ENCODE data around the gene CD8B. TPM values are rescaled to one million over a fixed set of nuclear protein-coding genes. Genes with fewer than 3 reads are reported as not detected.

Gene CD8B
- total RNA-seq, 2 donors from 2014 or later, result 5.7 TPM; not detected in 1

DNA sequence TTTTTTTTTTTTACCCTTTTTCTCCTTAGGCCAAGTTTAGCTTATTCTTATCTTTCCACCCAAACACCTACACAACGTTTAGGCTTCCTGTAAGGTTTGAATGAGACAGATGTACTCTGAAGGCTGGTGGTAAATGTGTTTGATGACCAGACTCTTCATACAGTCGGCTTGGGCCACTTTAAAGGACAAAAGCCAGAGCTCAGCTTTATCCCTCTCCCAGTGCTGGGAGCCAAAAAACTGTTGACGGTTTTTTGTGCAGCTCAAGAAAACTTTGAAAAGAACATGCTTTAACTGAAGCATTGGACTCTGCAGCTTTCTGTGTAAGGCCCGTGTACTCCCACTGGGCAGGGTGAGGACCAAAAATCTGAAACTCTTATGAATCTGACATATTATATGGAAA, 86.3 kb downstream of the CD8B start:
- no peaks in the 10 kb centered on the region for H3K27me3 ChIP-seq
- no peak overlapping the region for H3K4me3 ChIP-seq
- no peak for TF ChIP-seq POLR2A (IDR thresholded peaks at IDR 0.05)
- TF ChIP-seq, protein P1, sequence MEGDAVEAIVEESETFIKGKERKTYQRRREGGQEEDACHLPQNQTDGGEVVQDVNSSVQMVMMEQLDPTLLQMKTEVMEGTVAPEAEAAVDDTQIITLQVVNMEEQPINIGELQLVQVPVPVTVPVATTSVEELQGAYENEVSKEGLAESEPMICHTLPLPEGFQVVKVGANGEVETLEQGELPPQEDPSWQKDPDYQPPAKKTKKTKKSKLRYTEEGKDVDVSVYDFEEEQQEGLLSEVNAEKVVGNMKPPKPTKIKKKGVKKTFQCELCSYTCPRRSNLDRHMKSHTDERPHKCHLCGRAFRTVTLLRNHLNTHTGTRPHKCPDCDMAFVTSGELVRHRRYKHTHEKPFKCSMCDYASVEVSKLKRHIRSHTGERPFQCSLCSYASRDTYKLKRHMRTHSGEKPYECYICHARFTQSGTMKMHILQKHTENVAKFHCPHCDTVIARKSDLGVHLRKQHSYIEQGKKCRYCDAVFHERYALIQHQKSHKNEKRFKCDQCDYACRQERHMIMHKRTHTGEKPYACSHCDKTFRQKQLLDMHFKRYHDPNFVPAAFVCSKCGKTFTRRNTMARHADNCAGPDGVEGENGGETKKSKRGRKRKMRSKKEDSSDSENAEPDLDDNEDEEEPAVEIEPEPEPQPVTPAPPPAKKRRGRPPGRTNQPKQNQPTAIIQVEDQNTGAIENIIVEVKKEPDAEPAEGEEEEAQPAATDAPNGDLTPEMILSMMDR (IDR thresholded peaks at IDR 0.05), result no peak
- no peaks in the 10 kb centered on the region for H3K4me1 ChIP-seq
- peaks cover 0 to 10% of the 10 kb centered on the region in 2 donors for H3K36me3 ChIP-seq (replicated peaks in 1 of 2; ENCODE audit: insufficient read depth in 1 of 2, low read depth in 2 of 2)
- intact Hi-C loops (cut with DNase I), result no loop called here
- no peak for DNase-seq
- no peak overlapping the region for H3K27ac ChIP-seq
- 53 to 56% methylated on average over 4 of the region's 4 CpGs for WGBS, 2 donors
- H3K9me3 ChIP-seq, result no peaks in the 10 kb centered on the region
- ATAC-seq, result no peak

DNA sequence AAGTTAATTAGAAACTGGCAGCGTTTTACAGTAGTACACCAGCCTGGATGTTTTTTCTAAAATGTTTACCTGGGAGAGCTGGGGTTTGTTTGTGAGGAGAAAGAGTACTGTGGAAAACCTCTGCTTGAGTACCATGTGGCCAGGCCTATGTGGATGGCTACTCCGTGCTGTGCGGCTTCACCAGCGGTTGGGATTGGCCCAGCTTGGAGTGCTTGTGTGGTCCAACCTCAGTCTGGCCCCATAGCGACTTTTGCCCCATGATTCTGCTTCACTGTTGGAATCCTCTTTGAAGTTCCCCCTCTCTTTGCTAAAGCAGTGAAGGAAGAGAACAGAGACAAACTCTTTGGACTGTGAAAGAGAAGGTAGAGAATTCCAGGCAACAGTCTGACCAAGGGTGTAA, 86.8 kb downstream of the CD8B start:
- H3K4me3 ChIP-seq, result no peak overlapping the region
- ATAC-seq (no peak), DNase-seq (no peak)
- H3K36me3 ChIP-seq (replicated peaks in 1 of 2; ENCODE audit: insufficient read depth in 1 of 2, low read depth in 2 of 2), result peaks cover 0 to 10% of the 10 kb centered on the region in 2 donors
- TF ChIP-seq, protein P1 (IDR thresholded peaks at IDR 0.05), result no peak
- no peak for TF ChIP-seq POLR2A (IDR thresholded peaks at IDR 0.05)
- no peaks in the 10 kb centered on the region for H3K27me3 ChIP-seq
- intact Hi-C loops (cut with DNase I), result no loop called here
- H3K4me1 ChIP-seq, result no peaks in the 10 kb centered on the region
- WGBS, 2 donors, result 72% methylated on average over 5 of the region's 5 CpGs
- no peak overlapping the region for H3K27ac ChIP-seq
- no peaks in the 10 kb centered on the region for H3K9me3 ChIP-seq

DNA sequence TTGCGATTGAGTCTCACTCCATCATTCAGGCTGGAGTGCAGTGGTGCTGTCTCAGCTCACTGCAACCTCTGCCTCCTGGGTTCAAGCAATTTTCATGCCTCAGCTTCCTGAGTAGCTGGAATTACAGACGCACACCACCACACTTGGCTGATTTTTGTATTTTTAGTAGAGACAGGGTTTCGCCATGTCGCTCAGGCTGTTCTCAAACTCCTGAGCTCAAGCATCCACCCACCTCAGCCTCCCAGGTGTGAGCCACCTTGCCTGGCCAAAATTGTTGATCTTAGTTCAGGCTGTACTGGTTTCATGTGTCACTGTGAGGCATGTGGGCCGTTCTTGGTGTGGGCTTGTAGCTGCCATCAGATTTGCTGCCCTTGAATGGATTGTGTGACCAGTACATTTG, 89.1 kb downstream of the CD8B start:
- Histone ChIP-seq H3K4me1 (no peaks in the 10 kb centered on the region), H3K4me3 (no peak overlapping the region), H3K9me3 (no peaks in the 10 kb centered on the region), H3K27me3 (no peaks in the 10 kb centered on the region), H3K27ac (no peak overlapping the region), H3K36me3 (replicated peaks in 1 of 2; ENCODE audit: insufficient read depth in 1 of 2, low read depth in 2 of 2) (peaks cover 0 to 13% of the 10 kb centered on the region in 2 donors)
- TF ChIP-seq POLR2A (IDR thresholded peaks at IDR 0.05), result no peak
- TF ChIP-seq, protein P1 (IDR thresholded peaks at IDR 0.05), result no peak
- DNase-seq (no peak), ATAC-seq (no peak)
- WGBS, 2 donors, result 78 to 89% methylated on average over 5 of the region's 5 CpGs
- intact Hi-C loops (cut with DNase I), result no loop called here

DNA sequence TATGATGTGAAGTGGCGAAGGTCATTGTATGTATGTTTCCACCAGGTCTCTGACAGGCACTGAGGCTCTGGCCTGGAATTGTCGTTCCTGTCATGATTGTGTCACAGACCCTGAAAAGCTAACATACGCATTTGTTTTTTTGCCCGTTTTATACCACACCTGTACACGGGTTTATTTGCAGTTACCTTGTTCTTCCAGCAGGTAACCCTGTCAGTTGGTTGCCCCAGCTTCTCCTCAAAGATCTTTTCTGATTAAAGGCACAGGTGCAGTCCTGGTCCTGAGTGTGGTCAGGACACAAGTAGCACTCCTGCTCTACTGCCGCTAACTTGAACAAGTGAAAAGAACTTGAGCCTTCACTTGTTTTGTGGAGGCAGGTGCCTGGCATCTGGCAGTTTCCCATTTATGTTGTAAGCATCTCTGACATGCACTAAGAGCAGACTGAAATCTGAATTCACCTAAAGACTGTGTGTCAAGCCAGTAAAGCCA, 90.8 kb downstream of the CD8B start:
- DNase-seq, result no peak
- intact Hi-C loops (cut with DNase I), result no loop called here
- WGBS, 2 donors, result 76 to 80% methylated on average over 6 of the region's 6 CpGs

DNA sequence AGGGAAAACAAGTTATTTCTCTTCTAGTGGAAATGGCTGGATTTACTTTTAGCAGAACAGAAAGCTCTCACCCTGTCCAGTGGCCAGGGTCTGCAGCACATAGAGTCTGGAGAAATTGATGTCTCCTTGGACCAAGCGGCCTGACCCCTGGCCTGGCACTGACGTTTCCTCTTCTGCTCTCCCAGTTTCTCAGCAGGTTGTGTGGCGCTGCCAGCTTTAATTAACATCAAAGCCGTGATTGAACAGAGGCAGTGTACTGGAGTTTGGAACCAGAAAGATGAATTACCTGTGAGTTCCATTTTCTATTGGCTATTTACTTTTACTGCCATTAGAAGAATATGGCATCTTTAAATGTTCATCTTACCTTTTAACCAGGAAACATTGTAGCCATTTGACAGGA, 91.8 kb downstream of the CD8B start:
- intact Hi-C loops (cut with DNase I), result no loop called here
- Histone ChIP-seq H3K36me3 (replicated peaks in 1 of 2; ENCODE audit: insufficient read depth in 1 of 2, low read depth in 2 of 2) (peaks cover 0 to 13% of the 10 kb centered on the region in 2 donors), H3K27me3 (no peaks in the 10 kb centered on the region), H3K9me3 (no peaks in the 10 kb centered on the region), H3K27ac (no peak overlapping the region), H3K4me3 (no peak overlapping the region), H3K4me1 (peaks cover 2% of the 10 kb centered on the region)
- ATAC-seq (no peak), DNase-seq (no peak)
- TF ChIP-seq, protein P1 (IDR thresholded peaks at IDR 0.05), result no peak
- TF ChIP-seq POLR2A (IDR thresholded peaks at IDR 0.05), result no peak
- WGBS, 2 donors, result 92 to 93% methylated on average over 4 of the region's 4 CpGs

More for the DNA sequence above, 90.8 kb downstream of the CD8B start:
- Histone ChIP-seq H3K4me3 (no peak overlapping the region), H3K27ac (no peak overlapping the region), H3K27me3 (no peaks in the 10 kb centered on the region), H3K4me1 (no peaks in the 10 kb centered on the region), H3K9me3 (no peaks in the 10 kb centered on the region), H3K36me3 (replicated peaks in 1 of 2; ENCODE audit: insufficient read depth in 1 of 2, low read depth in 2 of 2) (peaks cover 0 to 15% of the 10 kb centered on the region in 2 donors)
- TF ChIP-seq POLR2A (IDR thresholded peaks at IDR 0.05), result no peak
- TF ChIP-seq, protein P1 (IDR thresholded peaks at IDR 0.05), result no peak
- no peak for ATAC-seq

Measured in body of pancreas (tissue), 4 donors.